NT2/D1 (cell line): ENCODE data around the gene ADIPOQ.
"Not testable (repeated sequence)": the region's sequence is repeated elsewhere in the genome, so short reads cannot be mapped to it uniquely, and the experiment has no call there.

ENCODE experiments used
- DNase-seq: peaks from one replicate; pipeline ENCODE4 v3.0.0-alpha.2; 2011; ENCODE audit warnings: low read depth, low spot score
- H3K27me3 ChIP-seq: 2 replicates; pipeline ENCODE4 v1.6.0; 2011; ENCODE audit warnings: mild to moderate bottlenecking; ENCODE audit not compliant: insufficient read length, insufficient read depth
- H3K36me3 ChIP-seq: 2 replicates; pipeline ENCODE4 v1.6.1; 2011; ENCODE audit warnings: mild to moderate bottlenecking, low read length, mixed read lengths; ENCODE audit not compliant: insufficient read depth, insufficient read length
- H3K4me1 ChIP-seq: 2 replicates; pipeline ENCODE4 v1.5.1; 2011; ENCODE audit not compliant: insufficient read depth, insufficient read length
- H3K4me3 ChIP-seq: 2 replicates; pipeline ENCODE4 v1.5.1; 2011; ENCODE audit warnings: low read depth; ENCODE audit not compliant: insufficient read length
- H3K9ac ChIP-seq: 2 replicates; pipeline ENCODE4 v1.6.0; 2011; ENCODE audit warnings: low read depth; ENCODE audit not compliant: insufficient read length
- H3K9me3 ChIP-seq: 2 replicates; pipeline ENCODE4 v1.5.1; 2011; ENCODE audit warnings: mild to moderate bottlenecking, low read length; ENCODE audit not compliant: insufficient read depth
- SUZ12 ChIP-seq: IDR thresholded peaks from 2 replicates; pipeline ENCODE4 v1.6.1; 2011; ENCODE audit not compliant: insufficient read length, insufficient read depth; ENCODE audit errors: extremely low read depth
- YY1 ChIP-seq: IDR thresholded peaks from 2 replicates; pipeline ENCODE4 v1.6.1; 2011; ENCODE audit not compliant: insufficient read length, insufficient read depth
- ZNF274 ChIP-seq: IDR thresholded peaks from 2 replicates; pipeline ENCODE4 v1.6.1; 2011; ENCODE audit warnings: mild to moderate bottlenecking, low read depth, low read length

Gene ADIPOQ

DNA sequence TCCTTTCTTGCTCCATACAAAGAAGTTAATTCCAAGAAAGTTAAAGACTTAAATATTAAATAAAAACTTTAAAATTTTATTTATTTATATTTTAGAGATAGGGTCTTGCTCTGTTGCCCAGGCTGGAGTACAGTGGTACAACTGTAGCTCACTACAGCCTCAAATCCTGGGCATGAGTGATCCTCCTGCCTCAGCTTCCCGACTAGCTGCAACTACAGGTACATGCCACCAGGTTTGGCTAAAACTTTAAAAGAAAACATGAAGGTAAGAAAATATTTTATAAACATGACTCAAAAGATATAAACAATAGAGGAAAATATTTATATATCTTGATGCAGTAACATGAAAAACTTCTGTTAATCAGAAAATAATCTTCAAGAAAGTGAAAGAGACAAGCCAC, 33.2 kb downstream of the ADIPOQ start:
- no peak overlapping the region for H3K9ac ChIP-seq
- DNase-seq: no peak
- H3K9me3 ChIP-seq: peaks cover 22% of the 10 kb centered on the region
- TF ChIP-seq SUZ12: no peak
- no peak for TF ChIP-seq YY1
- TF ChIP-seq ZNF274: no peak
- H3K27me3 ChIP-seq: no peaks in the 10 kb centered on the region
- H3K4me3 ChIP-seq: no peak overlapping the region
- no peaks in the 10 kb centered on the region for H3K36me3 ChIP-seq
- H3K4me1 ChIP-seq: no peaks in the 10 kb centered on the region

DNA sequence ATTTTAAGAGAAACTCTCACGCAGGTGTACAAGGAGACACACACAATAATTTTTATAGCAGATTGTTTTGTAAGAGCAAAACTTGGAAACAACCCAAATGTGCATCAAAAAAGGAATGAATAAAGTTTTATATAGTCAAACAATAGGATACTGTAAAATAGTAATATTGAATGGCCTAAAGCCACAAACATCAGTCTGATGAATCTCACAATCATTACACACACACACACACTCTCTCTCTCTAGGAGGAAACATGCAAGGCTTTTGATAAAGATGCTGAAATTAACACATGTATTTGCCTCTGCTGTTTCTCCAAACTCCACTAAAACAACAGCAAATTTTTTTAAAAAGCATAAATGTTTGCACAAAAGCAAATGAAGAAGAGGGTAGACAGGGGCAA, 37.3 kb downstream of the ADIPOQ start:
- Histone ChIP-seq H3K4me3 (no peak overlapping the region), H3K9me3 (peaks cover 16% of the 10 kb centered on the region), H3K9ac (no peak overlapping the region), H3K4me1 (peaks cover 3% of the 10 kb centered on the region), H3K27me3 (no peaks in the 10 kb centered on the region), H3K36me3 (no peaks in the 10 kb centered on the region)
- DNase-seq: no peak
- TF ChIP-seq ZNF274 (no peak), YY1 (no peak), SUZ12 (no peak)

DNA sequence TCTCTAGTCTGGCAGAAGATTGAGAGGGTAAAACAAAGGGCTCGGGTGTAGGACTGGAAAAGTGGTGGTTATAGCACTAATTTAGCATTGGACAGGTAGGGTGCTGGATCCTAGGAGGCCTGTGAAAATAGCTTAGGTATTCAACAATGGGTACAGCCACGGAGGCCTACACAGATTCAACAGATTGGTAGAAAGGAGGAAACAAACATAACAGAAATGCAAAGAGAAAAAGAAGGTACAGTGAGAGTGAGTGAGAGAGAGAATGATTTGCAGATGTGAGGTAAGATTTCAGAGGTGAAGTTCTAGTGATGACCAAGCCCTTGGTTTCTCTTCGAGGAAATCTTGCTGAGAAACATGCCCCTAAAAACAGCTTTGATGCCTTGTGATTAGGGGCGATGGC, 37.9 kb downstream of the ADIPOQ start:
- no peak overlapping the region for H3K9ac ChIP-seq
- H3K36me3 ChIP-seq: no peaks in the 10 kb centered on the region
- H3K4me3 ChIP-seq: no peak overlapping the region
- no peak for TF ChIP-seq YY1
- TF ChIP-seq ZNF274: no peak
- no peak for TF ChIP-seq SUZ12
- no peaks in the 10 kb centered on the region for H3K27me3 ChIP-seq
- DNase-seq: no peak
- H3K9me3 ChIP-seq: peaks cover 12% of the 10 kb centered on the region
- peaks cover 3% of the 10 kb centered on the region for H3K4me1 ChIP-seq

DNA sequence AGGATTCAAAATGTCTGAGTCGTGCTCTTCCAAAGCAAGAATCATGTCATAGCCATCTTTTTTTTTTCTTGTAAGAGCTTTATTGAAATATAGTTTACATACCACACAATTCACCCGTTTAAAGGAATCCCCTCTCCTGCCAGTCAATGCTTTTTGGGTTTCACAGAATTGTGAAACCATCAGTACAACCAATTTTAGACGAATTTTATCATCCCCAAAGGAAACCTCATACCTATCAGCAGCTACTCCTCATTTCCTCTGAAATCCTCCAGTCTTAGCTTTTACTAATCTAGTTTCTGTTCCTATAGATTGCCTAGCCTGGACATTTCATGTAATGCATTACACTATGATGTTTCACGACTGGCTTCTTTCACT, 39.6 kb downstream of the ADIPOQ start:
- TF ChIP-seq YY1: no peak
- peaks cover 2% of the 10 kb centered on the region; the same call in 1 of the 2 replicates for H3K9me3 ChIP-seq
- no peaks in the 10 kb centered on the region for H3K27me3 ChIP-seq
- DNase-seq: no peak
- H3K9ac ChIP-seq: no peak overlapping the region
- H3K4me1 ChIP-seq: peaks cover 6% of the 10 kb centered on the region
- no peaks in the 10 kb centered on the region for H3K36me3 ChIP-seq
- H3K4me3 ChIP-seq: no peak overlapping the region

DNA sequence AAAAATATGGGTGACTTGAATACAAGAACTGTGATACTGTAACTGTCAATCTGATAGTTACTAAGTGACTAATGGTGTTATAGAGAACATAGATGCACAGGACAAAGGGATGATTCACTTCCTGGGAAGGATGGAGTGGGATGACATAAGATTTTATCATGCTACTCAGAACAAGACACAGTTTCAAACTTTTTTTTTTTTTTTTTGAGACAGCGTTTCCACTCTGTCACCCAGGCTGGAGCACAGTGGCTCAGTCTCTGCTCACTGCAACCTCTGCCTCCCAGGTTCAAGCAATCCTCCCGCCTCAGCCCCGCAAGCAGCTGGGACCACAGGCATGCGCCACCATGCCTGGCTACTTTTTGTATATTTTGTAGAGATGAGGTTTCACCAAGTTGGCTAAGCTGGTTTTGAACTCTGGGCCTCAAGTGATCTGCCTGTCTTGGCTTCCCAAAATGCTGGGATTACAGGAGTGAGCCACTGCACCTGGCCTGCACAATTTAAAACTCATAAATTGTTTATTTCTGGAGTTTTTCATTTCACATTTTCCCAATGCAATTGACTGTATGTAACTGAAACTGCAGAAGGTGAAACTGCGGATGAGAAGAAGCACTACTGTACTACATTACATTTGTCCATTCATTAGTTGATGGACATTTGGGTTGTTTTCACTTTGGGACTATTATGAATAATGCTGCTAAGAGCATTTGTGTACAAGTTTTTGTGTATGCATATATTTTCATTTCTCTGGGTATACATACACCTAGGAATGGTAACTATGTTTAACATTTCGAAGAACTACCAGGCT, 40.6 kb downstream of the ADIPOQ start:
- peaks cover 8% of the 10 kb centered on the region for H3K4me1 ChIP-seq
- no peak for DNase-seq
- no peaks in the 10 kb centered on the region for H3K36me3 ChIP-seq
- H3K4me3 ChIP-seq: no peak overlapping the region
- no peaks in the 10 kb centered on the region for H3K27me3 ChIP-seq
- H3K9ac ChIP-seq: peak overlapping the region; percentile 12
- TF ChIP-seq YY1 (no peak), ZNF274 (no peak), SUZ12 (no peak)
- no peaks in the 10 kb centered on the region for H3K9me3 ChIP-seq

DNA sequence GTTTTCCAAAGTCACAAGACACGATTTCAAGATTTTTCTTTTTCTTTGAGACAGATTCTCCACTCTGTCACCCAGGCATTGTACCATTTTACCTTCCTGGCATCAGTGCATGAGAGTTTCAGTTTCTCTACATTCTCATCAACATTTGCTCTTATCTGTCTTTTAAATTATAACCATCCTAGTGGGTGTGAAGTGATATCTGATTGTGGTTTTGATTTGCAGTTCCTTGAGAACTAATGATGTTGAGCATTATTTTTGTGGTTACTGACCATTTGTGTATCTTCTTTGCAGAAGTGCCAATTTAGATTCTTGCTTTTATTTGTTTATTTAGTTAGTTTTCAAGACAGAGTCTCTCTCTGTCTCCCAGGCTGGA, 41.2 kb downstream of the ADIPOQ start:
- Histone ChIP-seq H3K9me3 (no peaks in the 10 kb centered on the region), H3K4me3 (no peak overlapping the region), H3K36me3 (no peaks in the 10 kb centered on the region), H3K27me3 (no peaks in the 10 kb centered on the region), H3K4me1 (peaks cover 8% of the 10 kb centered on the region), H3K9ac (no peak overlapping the region)
- DNase-seq: no peak
- TF ChIP-seq ZNF274: no peak
- no peak for TF ChIP-seq SUZ12
- TF ChIP-seq YY1: no peak

DNA sequence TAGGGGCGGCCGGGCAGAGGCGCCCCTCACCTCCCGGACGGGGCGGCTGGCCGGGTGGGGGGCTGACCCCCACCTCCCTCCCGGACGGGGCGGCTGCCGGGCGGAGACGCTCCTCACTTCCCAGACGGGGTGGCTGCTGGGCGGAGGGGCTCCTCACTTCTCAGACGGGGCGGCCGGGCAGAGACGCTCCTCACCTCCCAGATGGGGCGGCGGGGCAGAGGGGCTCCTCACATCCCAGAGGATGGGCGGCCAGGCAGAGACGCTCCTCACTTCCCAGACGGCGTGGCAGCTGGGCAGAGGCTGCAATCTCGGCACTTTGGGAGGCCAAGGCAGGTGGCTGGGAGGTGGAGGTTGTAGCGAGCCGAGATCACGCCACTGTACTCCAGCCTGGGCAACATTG, 42.4 kb downstream of the ADIPOQ start:
- H3K9me3 ChIP-seq, DNase-seq, H3K9ac ChIP-seq, H3K4me3 ChIP-seq, H3K27me3 ChIP-seq, H3K36me3 ChIP-seq: not testable (repeated sequence)
- peaks cover 13% of the 10 kb centered on the region for H3K4me1 ChIP-seq
